HG03060 (cell line): ENCODE results near the gene TRIM66.

Experiments
- ATAC-seq: cut with Tn5 transposase; IDR thresholded peaks from one replicate; pipeline ENCODE4 v1.9.1; 2021; ENCODE audit warnings: low read depth, moderate number of reproducible peaks; ENCODE audit not compliant: unreplicated experiment

TRIM66 gene

DNA sequence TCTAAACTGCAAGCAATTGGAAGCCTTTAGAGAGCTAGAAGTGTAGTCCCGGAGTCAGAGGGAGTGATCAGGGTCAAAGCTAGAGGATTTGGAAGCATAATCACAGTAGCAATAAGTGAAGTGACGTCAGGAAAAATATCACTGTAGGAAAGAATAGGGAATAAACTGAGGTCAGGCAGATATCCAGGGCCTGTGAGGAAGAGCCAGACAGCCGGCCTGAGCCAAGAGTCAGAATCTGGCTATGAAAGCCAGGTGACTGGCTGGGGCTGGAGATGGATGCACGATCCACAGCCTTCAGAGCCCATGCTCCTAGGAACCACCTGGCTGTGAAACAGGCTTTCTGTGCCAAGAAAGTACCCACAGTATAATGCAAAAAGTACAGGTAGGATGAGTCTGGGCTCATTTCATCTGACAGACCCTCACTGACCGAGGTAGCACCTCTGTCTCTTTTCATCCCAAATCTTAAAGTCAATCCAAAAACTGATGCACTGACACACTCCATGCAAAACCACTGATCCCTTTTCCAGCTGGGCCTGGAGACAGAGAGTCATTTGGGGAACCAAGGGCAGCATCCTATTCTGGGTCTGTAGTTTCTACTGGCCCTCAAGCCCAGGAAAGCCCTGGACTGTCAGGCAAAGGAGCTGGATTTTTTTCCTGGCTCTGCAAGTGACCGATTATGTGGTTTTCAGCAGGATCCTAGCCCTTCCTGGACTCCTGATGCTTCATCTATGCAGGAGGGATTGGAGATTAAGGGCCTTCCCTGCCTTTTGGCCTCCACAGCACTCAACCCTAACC is 21.3 kb downstream of the TRIM66 start:
- ATAC-seq: no peak

GRCh38 chr11:8658321-8659057 is 24.0 kb downstream of the TRIM66 start:
- ATAC-seq: no peak

GRCh38 chr11:8656291-8656690 is 26.2 kb downstream of the TRIM66 start:
- ATAC-seq: no peak

- ATAC-seq: no peak
These were observed 28.0 kb downstream of the TRIM66 start for GRCh38 chr11:8654503-8654902.

- ATAC-seq: no peak
These were observed 30.3 kb downstream of the TRIM66 start for GRCh38 chr11:8652140-8652539.

- no peak for ATAC-seq
These were observed 32.0 kb downstream of the TRIM66 start for GRCh38 chr11:8650401-8650990.

- ATAC-seq: no peak
These were observed 33.1 kb downstream of the TRIM66 start for GRCh38 chr11:8649361-8649760.

GRCh38 chr11:8646873-8647272 is 35.6 kb downstream of the TRIM66 start:
- ATAC-seq: no peak

- no peak for ATAC-seq
These were observed 40.1 kb downstream of the TRIM66 start for GRCh38 chr11:8642196-8642841.

- no peak for ATAC-seq
These were observed 41.1 kb downstream of the TRIM66 start for GRCh38 chr11:8641332-8641731.

DNA sequence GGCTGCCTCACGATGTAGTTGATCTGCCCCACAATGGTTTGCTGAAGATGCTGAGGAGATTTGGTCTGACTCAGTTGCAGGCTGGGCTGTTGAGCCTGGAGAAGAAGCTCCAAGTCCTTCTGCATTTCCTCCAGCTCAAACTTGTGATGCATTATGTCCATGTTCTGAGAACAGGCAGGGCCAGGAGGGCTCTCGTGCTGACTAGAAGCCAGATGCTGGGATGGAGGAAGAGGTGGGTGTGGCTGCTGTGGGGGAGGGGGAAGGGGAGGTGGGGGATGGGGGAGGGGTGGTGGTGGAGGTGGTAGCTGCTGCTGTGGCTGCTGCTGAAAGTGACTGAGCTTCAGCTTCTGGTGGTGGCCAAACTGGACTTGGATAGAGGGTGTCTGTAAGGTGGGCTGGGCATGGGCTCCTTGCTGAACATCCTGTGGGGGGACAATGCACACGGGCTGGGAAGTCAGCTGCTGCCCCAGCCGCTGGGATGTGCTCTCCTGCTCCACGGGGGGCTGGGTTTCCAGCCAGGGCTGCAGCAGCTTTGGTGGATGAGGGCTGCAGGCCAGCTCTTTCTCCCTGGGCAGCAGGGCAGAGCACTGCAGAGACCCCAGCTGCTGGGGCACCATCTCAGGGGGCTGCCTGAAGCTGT is 42.1 kb downstream of the TRIM66 start:
- no peak for ATAC-seq

GRCh38 chr11:8639655-8640054 is 42.8 kb downstream of the TRIM66 start:
- no peak for ATAC-seq

DNA sequence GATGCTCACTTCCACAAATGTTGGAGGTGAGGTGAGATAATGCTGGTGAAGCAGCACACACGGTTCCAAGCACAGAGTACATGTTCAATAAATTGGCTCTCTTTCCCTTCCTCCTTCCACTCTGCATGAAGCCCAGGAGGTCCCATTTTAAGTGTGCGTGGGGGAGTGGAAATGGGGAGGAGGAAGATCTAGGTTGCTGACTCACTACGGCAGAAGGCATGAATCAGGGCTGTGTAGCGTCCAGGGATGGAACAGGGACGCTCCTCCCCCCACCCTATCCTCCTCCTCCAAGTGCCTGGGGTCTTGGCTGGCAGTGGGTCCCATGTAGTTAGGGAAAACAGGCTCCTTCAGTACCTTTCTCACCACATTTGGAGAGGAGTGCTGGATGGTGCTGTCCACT is 44.2 kb downstream of the TRIM66 start:
- ATAC-seq: no peak

- ATAC-seq: no peak
These were observed 46.3 kb downstream of the TRIM66 start for GRCh38 chr11:8636127-8636526.

- ATAC-seq: no peak
These were observed 48.0 kb downstream of the TRIM66 start for GRCh38 chr11:8634498-8634897.

DNA sequence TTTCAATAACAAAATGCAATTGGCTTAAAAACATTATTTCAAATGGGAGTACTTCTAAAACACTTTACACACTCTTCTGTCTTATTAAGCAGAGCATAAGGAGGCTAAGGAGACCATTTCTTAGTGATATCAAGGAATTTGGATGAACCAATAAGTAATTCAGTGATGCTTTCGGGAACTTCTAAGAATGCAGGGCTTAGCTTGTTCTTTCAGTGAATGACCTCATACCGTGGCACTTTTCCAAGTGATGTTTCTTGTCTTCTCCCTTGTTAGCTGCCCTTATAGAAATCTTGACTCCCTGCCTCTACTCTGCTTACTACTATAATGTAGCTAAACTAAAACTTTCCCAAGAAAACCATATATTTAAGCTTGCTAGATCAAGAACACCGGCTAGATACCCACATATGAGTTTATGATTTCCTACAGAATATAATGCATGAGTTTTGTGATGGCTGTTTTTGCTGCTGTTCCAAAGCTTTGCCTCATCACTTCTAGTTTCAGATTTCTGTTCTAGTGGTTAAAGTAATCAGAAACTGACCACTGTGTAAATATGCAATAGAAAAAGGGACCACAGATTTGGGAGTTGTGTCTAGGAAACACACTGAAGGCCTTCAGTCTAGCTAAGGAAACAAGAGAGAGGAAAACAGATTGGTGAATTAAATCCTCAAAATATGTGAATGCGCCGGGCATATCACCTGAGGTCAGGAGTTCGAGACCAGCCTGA is 50.9 kb downstream of the TRIM66 start:
- ATAC-seq: no peak

- no peak for ATAC-seq
These were observed 57.8 kb downstream of the TRIM66 start for GRCh38 chr11:8624698-8625097.

DNA sequence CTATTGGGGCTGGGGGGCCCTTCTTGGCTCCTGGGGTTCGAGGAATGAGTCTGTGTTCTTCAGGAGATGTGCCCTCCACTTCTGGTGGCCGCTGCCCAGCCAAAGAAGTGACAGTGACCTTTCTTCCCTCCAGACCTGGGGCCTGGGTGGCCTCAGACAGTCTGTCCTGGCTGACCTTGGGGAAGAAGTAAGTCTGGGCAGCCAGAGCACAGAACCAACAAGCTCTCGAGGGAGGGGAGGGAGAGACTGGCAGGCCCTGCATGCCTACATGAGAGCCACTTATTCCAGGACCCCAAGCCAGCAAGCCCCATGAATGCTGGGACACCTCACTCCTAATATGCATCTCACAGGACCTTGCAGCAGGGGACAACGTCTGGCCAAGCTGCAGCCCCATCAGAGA is 61.3 kb downstream of the TRIM66 start:
- no peak for ATAC-seq

- no peak for ATAC-seq
These were observed 65.4 kb downstream of the TRIM66 start for GRCh38 chr11:8617063-8617462.
